HEK293 (cell line): ENCODE data around the gene TOMM5.

Experiments used
- GLI4 ChIP-seq: fragments of 450-650 bp; formaldehyde crosslinking; IDR thresholded peaks from 2 replicates; pipeline ENCODE4 v1.5.1; 2016; ENCODE audit warnings: missing biosample characterization, missing genetic modification characterization
- HOXA7 ChIP-seq: sonication (generic); formaldehyde crosslinking; IDR thresholded peaks from 2 replicates; pipeline ENCODE4 v1.8.1; 2022; ENCODE audit warnings: missing genetic modification reagents, borderline replicate concordance
- SALL2 ChIP-seq: fragments of 450-650 bp; formaldehyde crosslinking; IDR thresholded peaks from 2 replicates; pipeline ENCODE4 v1.5.0; 2017; ENCODE audit warnings: missing biosample characterization, mild to moderate bottlenecking, missing genetic modification characterization, borderline replicate concordance
- TCF7L2 ChIP-seq: IDR thresholded peaks from 2 replicates; pipeline ENCODE4 v1.6.1; 2011; ENCODE audit warnings: low read depth, mild to moderate bottlenecking, inconsistent platforms, low read length, moderate library complexity, borderline replicate concordance
- ZNF174 ChIP-seq: fragments of 450-650 bp; formaldehyde crosslinking; IDR thresholded peaks from 2 replicates; pipeline ENCODE4 v1.5.0; 2017; ENCODE audit warnings: missing biosample characterization, mild to moderate bottlenecking, missing genetic modification characterization
- ZNF19 ChIP-seq: fragments of 450-650 bp; formaldehyde crosslinking; IDR thresholded peaks from 2 replicates; pipeline ENCODE4; 2016; ENCODE audit warnings: missing biosample characterization, missing genetic modification characterization, low read depth
- ZNF473 ChIP-seq: fragments of 450-650 bp; formaldehyde crosslinking; IDR thresholded peaks from 2 replicates; pipeline ENCODE4 v1.5.1; 2017; ENCODE audit warnings: missing biosample characterization, missing genetic modification characterization
- ZNF555 ChIP-seq: fragments of 450-650 bp; formaldehyde crosslinking; conservative IDR thresholded peaks from 2 replicates; pipeline ENCODE4 v1.5.1; 2017; ENCODE audit warnings: missing biosample characterization, mild to moderate bottlenecking, missing genetic modification characterization, inconsistent platforms
- TF ChIP-seq, protein P1 (sequence below): fragments of 450-650 bp; formaldehyde crosslinking; IDR thresholded peaks from 2 replicates; pipeline ENCODE4 v1.5.1; 2016; ENCODE audit warnings: missing biosample characterization, missing genetic modification characterization

DNA sequence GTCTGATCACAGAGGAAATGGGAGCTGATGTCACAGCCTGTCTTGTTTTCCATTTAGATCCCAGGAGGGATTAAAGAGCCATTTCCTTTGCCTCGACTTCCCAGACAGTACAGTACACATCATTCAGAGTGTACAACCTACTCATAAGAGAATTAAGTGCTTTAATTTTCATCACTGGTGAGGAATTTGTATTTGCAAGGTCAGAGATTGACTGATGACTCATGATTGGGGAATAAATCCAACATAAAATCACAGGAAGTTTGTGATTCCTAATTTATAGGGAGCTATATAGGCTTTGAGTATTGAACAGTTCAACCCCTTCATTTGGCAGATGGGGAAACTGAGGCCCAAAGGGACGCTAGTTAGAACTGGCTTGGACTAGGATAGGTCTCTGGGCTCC, 4.1 kb upstream of the TOMM5 start:
- TF ChIP-seq, protein P1, sequence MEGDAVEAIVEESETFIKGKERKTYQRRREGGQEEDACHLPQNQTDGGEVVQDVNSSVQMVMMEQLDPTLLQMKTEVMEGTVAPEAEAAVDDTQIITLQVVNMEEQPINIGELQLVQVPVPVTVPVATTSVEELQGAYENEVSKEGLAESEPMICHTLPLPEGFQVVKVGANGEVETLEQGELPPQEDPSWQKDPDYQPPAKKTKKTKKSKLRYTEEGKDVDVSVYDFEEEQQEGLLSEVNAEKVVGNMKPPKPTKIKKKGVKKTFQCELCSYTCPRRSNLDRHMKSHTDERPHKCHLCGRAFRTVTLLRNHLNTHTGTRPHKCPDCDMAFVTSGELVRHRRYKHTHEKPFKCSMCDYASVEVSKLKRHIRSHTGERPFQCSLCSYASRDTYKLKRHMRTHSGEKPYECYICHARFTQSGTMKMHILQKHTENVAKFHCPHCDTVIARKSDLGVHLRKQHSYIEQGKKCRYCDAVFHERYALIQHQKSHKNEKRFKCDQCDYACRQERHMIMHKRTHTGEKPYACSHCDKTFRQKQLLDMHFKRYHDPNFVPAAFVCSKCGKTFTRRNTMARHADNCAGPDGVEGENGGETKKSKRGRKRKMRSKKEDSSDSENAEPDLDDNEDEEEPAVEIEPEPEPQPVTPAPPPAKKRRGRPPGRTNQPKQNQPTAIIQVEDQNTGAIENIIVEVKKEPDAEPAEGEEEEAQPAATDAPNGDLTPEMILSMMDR (tag by site-specific recombination), result no peak
- TF ChIP-seq ZNF555 (tag by site-specific recombination), result no peak
- TF ChIP-seq GLI4 (tag by site-specific recombination), result no peak
- TF ChIP-seq HOXA7 (CRISPR knock-in tag), result no peak
- TF ChIP-seq SALL2 (tag by site-specific recombination), result no peak
- TF ChIP-seq ZNF174 (tag by site-specific recombination), result no peak
- TF ChIP-seq ZNF473 (tag by site-specific recombination), result no peak
- TF ChIP-seq ZNF19, result no peak
- no peak for TF ChIP-seq TCF7L2
